Measurements from ENCODE around the gene ZNF10.

Gene ZNF10

GRCh38 chr12:133130038-133130807 lies at the start of gene ZNF10, which contains the start of gene ZNF891:
ZNF10 (plus strand) TSS chr12:133130627; CDS start chr12:133144493, 13,866 bp downstream.
ZNF891 (minus strand) TSS chr12:133130274; CDS start chr12:133121918, 8,356 bp downstream.
- TF ChIP-seq, protein P1, sequence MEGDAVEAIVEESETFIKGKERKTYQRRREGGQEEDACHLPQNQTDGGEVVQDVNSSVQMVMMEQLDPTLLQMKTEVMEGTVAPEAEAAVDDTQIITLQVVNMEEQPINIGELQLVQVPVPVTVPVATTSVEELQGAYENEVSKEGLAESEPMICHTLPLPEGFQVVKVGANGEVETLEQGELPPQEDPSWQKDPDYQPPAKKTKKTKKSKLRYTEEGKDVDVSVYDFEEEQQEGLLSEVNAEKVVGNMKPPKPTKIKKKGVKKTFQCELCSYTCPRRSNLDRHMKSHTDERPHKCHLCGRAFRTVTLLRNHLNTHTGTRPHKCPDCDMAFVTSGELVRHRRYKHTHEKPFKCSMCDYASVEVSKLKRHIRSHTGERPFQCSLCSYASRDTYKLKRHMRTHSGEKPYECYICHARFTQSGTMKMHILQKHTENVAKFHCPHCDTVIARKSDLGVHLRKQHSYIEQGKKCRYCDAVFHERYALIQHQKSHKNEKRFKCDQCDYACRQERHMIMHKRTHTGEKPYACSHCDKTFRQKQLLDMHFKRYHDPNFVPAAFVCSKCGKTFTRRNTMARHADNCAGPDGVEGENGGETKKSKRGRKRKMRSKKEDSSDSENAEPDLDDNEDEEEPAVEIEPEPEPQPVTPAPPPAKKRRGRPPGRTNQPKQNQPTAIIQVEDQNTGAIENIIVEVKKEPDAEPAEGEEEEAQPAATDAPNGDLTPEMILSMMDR (IDR thresholded peaks at IDR 0.05; ENCODE audit: low read depth, low read length, missing control alignments): no peak
- peak; percentile 83 for DNase-seq (ENCODE audit: low read depth)
- peak within 1 kb of the TSS; percentile 87 for H3K4me3 ChIP-seq (ENCODE audit: low read depth, low read length)
- in situ Hi-C loops (cut with HindIII; ENCODE audit: low sequenced_read_pairs): no loop called here

GRCh38 chr12:133081159-133081780 lies 49.2 kb upstream of the ZNF10 start:
- H3K4me3 ChIP-seq (ENCODE audit: low read depth, low read length): peak overlapping the region; percentile 74
- no peak for DNase-seq (ENCODE audit: low read depth)
- in situ Hi-C loops (cut with HindIII; ENCODE audit: low sequenced_read_pairs): no loop called here
- TF ChIP-seq, protein P1 (IDR thresholded peaks at IDR 0.05; ENCODE audit: low read depth, low read length, missing control alignments): no peak

GRCh38 chr12:133083345-133083744 lies 47.1 kb upstream of the ZNF10 start:
- no peak overlapping the region for H3K4me3 ChIP-seq (ENCODE audit: low read depth, low read length)
- no peak for DNase-seq (ENCODE audit: low read depth)
- TF ChIP-seq, protein P1 (IDR thresholded peaks at IDR 0.05; ENCODE audit: low read depth, low read length, missing control alignments): no peak
- in situ Hi-C loops (cut with HindIII; ENCODE audit: low sequenced_read_pairs): no loop called here

DNA sequence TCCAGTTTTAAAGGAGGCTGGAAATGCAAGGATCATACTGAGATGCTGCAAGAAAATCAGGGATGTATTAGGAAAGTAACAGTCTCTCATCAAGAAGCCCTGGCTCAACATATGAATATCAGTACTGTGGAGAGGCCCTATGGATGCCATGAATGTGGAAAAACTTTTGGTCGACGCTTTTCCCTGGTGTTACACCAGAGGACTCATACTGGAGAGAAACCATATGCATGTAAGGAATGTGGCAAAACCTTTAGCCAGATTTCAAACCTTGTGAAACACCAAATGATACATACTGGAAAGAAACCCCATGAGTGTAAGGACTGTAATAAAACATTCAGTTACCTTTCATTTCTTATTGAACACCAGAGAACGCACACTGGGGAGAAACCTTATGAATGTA lies 24.8 kb upstream of the ZNF10 start:
- no peak for DNase-seq (ENCODE audit: low read depth)
- no peak overlapping the region for H3K4me3 ChIP-seq (ENCODE audit: low read depth, low read length)
- in situ Hi-C loops (cut with HindIII; ENCODE audit: low sequenced_read_pairs): loop anchor here (5.0 kb wide), 1 partner anchor 72 kb away; no protein-coding TSS in a partner anchor
- TF ChIP-seq, protein P1 (IDR thresholded peaks at IDR 0.05; ENCODE audit: low read depth, low read length, missing control alignments): no peak

- DNase-seq (ENCODE audit: low read depth): no peak
- TF ChIP-seq, protein P1 (IDR thresholded peaks at IDR 0.05; ENCODE audit: low read depth, low read length, missing control alignments): no peak
- in situ Hi-C loops (cut with HindIII; ENCODE audit: low sequenced_read_pairs): loop anchor here (5.0 kb wide), 1 partner anchor 71 kb away; no protein-coding TSS in a partner anchor
- no peak overlapping the region for H3K4me3 ChIP-seq (ENCODE audit: low read depth, low read length)
Measured at GRCh38 chr12:133106253-133106652, 24.2 kb upstream of the ZNF10 start.

- DNase-seq (ENCODE audit: low read depth): no peak
- in situ Hi-C loops (cut with HindIII; ENCODE audit: low sequenced_read_pairs): loop anchor here (5.0 kb wide), 1 partner anchor 70 kb away; no protein-coding TSS in a partner anchor
- H3K4me3 ChIP-seq (ENCODE audit: low read depth, low read length): no peak overlapping the region
- TF ChIP-seq, protein P1 (IDR thresholded peaks at IDR 0.05; ENCODE audit: low read depth, low read length, missing control alignments): no peak
Measured at GRCh38 chr12:133107121-133107520, 23.3 kb upstream of the ZNF10 start.

Measured in astrocyte of the cerebellum (primary cell).